Measurements from ENCODE around the gene RALGAPA2. TPM values are rescaled to one million over a fixed set of nuclear protein-coding genes. Genes with fewer than 3 reads are reported as not detected.

Gene RALGAPA2
- total RNA-seq, 2 donors from 2014 or later: 27.8 to 28.5 TPM

DNA sequence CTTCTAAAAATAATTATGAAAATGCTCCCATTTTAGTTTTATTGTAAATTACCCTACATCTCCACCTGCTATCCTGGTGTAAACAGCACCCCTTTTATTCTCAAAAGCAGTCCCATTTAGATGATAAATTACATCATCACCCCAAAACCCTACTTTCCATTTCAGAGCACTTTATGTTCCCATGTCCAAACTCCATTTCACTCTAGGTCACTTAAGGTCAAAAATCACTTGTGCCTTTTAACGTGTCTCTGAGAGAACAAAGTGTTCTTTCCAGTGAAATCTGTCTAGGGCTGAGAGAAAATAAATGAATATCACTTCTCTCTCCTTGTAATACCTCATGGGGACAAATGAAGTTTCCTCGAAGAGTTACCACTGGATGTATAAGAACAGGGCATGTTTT, 187.2 kb downstream of the RALGAPA2 start:
- H3K9me3 ChIP-seq: no peaks in the 10 kb centered on the region
- H3K4me1 ChIP-seq: peaks cover 0 to 10% of the 10 kb centered on the region in 2 donors
- peaks cover 22% of the 10 kb centered on the region for H3K36me3 ChIP-seq
- no peak for DNase-seq (ENCODE audit: low spot score)
- H3K27me3 ChIP-seq: no peaks in the 10 kb centered on the region
- no peak overlapping the region for H3K27ac ChIP-seq
- TF ChIP-seq, protein P1, sequence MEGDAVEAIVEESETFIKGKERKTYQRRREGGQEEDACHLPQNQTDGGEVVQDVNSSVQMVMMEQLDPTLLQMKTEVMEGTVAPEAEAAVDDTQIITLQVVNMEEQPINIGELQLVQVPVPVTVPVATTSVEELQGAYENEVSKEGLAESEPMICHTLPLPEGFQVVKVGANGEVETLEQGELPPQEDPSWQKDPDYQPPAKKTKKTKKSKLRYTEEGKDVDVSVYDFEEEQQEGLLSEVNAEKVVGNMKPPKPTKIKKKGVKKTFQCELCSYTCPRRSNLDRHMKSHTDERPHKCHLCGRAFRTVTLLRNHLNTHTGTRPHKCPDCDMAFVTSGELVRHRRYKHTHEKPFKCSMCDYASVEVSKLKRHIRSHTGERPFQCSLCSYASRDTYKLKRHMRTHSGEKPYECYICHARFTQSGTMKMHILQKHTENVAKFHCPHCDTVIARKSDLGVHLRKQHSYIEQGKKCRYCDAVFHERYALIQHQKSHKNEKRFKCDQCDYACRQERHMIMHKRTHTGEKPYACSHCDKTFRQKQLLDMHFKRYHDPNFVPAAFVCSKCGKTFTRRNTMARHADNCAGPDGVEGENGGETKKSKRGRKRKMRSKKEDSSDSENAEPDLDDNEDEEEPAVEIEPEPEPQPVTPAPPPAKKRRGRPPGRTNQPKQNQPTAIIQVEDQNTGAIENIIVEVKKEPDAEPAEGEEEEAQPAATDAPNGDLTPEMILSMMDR (IDR thresholded peaks at IDR 0.05): no peak
- no peak overlapping the region for H3K4me3 ChIP-seq

DNA sequence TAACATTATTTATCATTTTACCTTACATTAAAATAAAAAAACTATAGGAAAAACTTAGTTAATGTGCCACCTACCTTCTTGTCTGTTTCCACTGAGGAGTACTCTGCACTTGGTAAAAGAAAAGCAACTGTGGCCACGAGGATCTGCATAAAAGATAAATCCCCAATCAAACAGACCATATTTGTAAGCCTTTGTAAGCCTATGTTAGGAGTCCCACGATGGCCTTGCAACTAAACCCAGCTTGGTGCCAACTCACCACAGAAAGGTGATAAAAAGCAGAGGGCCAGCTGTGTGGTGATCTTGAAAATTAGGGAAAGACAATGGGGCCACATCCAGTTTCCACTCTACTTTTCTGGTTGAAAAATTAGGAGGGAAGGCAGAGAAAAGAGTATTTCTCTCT, 187.7 kb downstream of the RALGAPA2 start:
- no peak overlapping the region for H3K4me3 ChIP-seq
- H3K36me3 ChIP-seq: peaks cover 27% of the 10 kb centered on the region
- H3K27me3 ChIP-seq: no peaks in the 10 kb centered on the region
- TF ChIP-seq, protein P1 (IDR thresholded peaks at IDR 0.05): no peak
- no peak for DNase-seq (ENCODE audit: low spot score)
- no peak overlapping the region for H3K27ac ChIP-seq
- peaks cover 0 to 10% of the 10 kb centered on the region in 2 donors for H3K4me1 ChIP-seq
- no peaks in the 10 kb centered on the region for H3K9me3 ChIP-seq

DNA sequence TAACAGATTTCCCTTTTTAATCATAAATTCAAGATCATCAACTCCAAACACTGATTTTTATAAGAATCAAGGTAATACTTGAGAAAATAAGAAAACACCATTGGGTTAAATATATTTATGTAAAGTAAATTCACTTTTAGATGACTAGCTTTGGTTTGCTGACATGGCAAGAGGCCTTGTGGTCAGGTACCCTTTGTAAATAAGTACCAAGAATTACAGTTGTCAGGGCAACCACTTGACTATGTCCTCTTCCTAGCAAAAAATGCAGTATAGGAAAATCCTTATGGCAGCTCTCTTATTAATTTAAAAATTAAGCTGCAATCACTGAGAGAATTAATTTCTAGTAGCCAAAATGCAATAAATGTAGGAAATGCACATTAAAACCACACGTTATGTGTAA, 190.7 kb downstream of the RALGAPA2 start:
- no peak overlapping the region for H3K27ac ChIP-seq
- peaks cover 22% of the 10 kb centered on the region for H3K36me3 ChIP-seq
- TF ChIP-seq, protein P1 (IDR thresholded peaks at IDR 0.05): no peak

DNA sequence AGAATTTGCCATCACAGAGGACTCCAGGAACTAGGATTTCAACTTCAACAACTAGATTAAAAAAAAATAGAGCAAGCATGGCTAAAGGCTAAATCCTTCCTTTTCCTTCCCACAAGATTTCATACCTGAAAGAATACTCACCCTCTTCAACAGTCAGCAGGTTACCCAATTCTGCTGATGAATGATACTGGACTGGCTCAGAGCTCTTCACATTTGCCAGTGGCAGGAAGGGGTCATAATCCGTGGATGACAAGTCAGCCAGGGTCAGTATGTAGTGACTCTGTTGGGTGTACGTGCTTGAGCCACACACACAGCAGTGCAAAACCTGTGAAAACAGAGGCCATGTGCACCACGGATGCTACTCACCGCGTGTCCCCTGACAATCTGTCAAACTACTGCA, 191.7 kb downstream of the RALGAPA2 start:
- TF ChIP-seq, protein P1 (IDR thresholded peaks at IDR 0.05): no peak
- DNase-seq (ENCODE audit: low spot score): no peak
- peaks cover 0 to 6% of the 10 kb centered on the region in 2 donors for H3K4me1 ChIP-seq
- no peaks in the 10 kb centered on the region for H3K27me3 ChIP-seq
- no peaks in the 10 kb centered on the region for H3K9me3 ChIP-seq
- no peak overlapping the region for H3K4me3 ChIP-seq
- H3K36me3 ChIP-seq: peaks cover 22% of the 10 kb centered on the region
- H3K27ac ChIP-seq: no peak overlapping the region

More for the DNA sequence above, 190.7 kb downstream of the RALGAPA2 start:
- peaks cover 0 to 10% of the 10 kb centered on the region in 2 donors for H3K4me1 ChIP-seq
- DNase-seq (ENCODE audit: low spot score): no peak
- no peak overlapping the region for H3K4me3 ChIP-seq
- no peaks in the 10 kb centered on the region for H3K9me3 ChIP-seq
- no peaks in the 10 kb centered on the region for H3K27me3 ChIP-seq

DNA sequence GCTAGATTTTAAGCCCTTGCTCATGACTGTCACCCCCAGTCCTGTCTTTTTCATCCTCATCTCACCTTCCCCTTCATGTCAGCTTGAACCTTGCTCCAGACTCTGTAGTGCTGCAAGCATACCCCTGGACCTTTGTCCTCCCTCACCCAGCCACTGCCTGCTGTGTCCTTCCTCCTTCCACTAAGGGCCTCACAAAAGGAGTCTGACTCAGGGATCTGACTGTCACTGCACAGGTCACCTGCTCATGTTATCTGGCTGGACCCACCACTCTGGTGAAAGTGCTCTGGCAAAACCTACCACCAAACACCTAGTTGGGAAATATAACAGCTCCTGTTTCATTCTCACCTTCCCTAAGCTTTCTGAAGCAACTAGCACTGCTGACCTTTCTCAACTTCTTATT, 193.2 kb downstream of the RALGAPA2 start:
- H3K27ac ChIP-seq: no peak overlapping the region
- peaks cover 20% of the 10 kb centered on the region for H3K36me3 ChIP-seq
- no peaks in the 10 kb centered on the region for H3K4me1 ChIP-seq
- peaks cover 0 to 3% of the 10 kb centered on the region in 2 donors for H3K9me3 ChIP-seq
- TF ChIP-seq, protein P1 (IDR thresholded peaks at IDR 0.05): no peak
- no peak overlapping the region for H3K4me3 ChIP-seq
- no peak for DNase-seq (ENCODE audit: low spot score)
- no peaks in the 10 kb centered on the region for H3K27me3 ChIP-seq

DNA sequence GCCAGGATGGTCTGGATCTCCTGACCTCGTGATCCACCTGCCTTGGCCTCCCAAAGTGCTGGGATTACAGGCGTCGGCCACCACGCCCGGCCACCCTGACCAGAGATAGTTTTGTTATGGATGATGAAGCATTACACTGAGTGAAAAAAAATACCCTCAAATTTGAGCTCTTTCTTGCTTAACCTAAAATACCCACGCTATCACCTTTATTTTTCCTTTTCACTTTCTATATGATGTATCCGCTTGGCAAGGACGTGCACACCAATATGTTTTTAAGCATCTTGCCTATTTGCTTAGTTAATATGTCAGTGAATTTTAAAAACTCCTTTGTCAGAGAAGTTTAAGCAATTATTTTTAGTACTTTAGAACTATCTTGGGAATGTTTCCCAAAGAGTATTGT, 194.2 kb downstream of the RALGAPA2 start:
- TF ChIP-seq, protein P1 (IDR thresholded peaks at IDR 0.05): no peak

More for the DNA sequence above, 194.2 kb downstream of the RALGAPA2 start:
- no peak for DNase-seq (ENCODE audit: low spot score)
- H3K36me3 ChIP-seq: peaks cover 22% of the 10 kb centered on the region
- no peaks in the 10 kb centered on the region for H3K27me3 ChIP-seq
- H3K4me3 ChIP-seq: no peak overlapping the region
- no peak overlapping the region for H3K27ac ChIP-seq
- H3K4me1 ChIP-seq: no peaks in the 10 kb centered on the region
- H3K9me3 ChIP-seq: peaks cover 0 to 3% of the 10 kb centered on the region in 2 donors

Data from right atrium auricular region (tissue), 2 donors.